ES-I3 (cell line): ENCODE results near the gene SHPK.
"Not testable (repeated sequence)": the region's sequence is repeated elsewhere in the genome, so short reads cannot be mapped to it uniquely, and the experiment has no call there.

ENCODE experiments used
- H3K36me3 ChIP-seq: 2 replicates; pipeline ENCODE4 v1.6.1; 2013; ENCODE audit warnings: mild to moderate bottlenecking, low read length, control low read depth, moderate library complexity; ENCODE audit not compliant: insufficient read depth
- H3K4me1 ChIP-seq: 2 replicates; pipeline ENCODE4 v1.6.1; 2013; ENCODE audit warnings: mild to moderate bottlenecking, control low read depth, low read length; ENCODE audit not compliant: insufficient read depth
- H3K9ac ChIP-seq: 2 replicates; pipeline ENCODE4 v1.6.1; 2013; ENCODE audit warnings: low read depth, mild to moderate bottlenecking, low read length, moderate library complexity
- H3K9me3 ChIP-seq: 2 replicates; pipeline ENCODE4 v1.6.1; 2013; ENCODE audit warnings: mild to moderate bottlenecking, low read length, moderate library complexity; ENCODE audit not compliant: control insufficient read depth, insufficient read depth

The SHPK gene

DNA sequence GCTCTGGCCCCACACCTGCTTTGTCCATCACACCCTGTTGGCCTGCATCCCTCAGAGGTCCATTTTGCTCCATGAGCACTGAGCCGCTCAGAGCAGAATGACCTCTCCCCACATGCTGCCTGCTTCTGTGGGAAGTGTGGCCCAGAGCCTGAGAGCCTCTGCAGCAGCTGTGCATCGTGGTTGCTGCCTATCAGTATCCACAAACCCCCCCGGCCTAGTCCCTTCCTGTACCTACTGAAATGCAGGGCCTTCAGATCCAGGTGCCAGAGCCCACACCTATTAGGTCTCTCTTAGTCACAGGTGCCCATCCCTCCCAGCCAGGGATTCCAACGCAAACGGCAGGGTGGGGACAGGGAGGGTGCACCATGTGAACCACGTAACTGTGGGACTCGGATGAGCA lies 61.8 kb downstream of the SHPK start:
- Histone ChIP-seq H3K36me3 (no peaks in the 10 kb centered on the region), H3K9ac (no peak overlapping the region), H3K4me1 (no peaks in the 10 kb centered on the region), H3K9me3 (no peaks in the 10 kb centered on the region)

DNA sequence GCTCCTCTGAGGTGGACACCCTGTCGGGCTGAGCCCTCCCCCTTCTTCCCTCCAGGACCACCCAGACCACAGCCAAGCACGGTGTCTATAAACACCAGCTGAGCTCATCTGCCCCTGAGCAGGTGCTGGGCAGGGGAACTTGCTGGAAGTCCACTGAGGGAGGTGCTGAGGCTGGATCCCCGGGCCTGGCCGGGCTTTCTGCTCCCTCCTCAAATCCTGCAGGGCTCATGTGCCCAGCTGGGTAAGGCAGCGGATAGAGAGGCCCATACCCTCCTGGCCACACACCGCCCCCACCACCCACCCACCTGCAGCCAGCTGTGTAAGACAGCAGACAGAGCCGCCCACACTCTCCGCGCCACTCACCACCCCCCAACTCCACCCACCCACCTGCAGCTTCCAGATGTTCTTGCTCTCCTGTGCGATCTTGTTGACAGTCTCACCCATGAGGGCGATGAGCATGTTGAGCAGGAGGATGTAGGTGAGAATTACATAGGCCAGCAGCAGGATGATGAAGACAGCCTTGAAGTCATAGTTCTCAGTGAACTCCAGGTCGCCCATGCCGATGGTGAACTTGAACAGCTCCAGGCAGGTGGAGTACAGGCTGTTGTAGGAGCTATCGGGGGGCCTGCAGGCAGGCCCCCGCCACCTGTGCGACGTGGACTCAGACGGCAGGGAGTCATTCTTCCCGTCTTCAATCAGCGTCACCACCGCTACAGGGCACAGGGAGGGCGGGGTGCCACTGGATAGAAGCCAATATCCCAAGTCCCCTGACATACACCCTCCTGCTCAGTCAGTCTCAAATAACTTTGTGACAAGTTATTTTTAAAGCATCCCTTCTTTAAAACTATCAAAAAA lies 62.6 kb downstream of the SHPK start:
- H3K36me3 ChIP-seq = no peaks in the 10 kb centered on the region
- H3K9ac ChIP-seq = no peak overlapping the region
- H3K9me3 ChIP-seq = no peaks in the 10 kb centered on the region
- no peaks in the 10 kb centered on the region for H3K4me1 ChIP-seq

DNA sequence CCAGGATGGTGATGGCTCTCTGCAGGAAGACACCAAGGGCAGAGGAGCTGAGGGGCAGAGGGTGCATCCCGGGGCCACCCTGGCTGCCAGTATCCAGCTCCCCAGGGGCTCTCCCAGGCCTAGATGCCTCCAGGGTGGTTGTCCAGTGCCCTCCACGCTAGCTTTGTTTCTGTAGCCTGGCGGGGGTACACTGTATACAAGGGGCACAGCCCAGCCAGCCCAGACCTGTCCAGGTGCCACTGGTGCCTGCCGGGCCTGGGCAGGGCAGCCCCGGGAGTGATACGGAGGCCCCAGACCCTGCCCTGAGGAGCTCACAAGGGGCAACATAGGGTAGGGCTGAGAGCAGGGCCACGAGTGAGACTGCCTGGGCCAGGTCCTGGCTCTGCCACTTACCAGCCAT lies 63.8 kb downstream of the SHPK start:
- H3K36me3 ChIP-seq = no peaks in the 10 kb centered on the region
- no peak overlapping the region for H3K9ac ChIP-seq
- no peaks in the 10 kb centered on the region for H3K4me1 ChIP-seq
- no peaks in the 10 kb centered on the region for H3K9me3 ChIP-seq

DNA sequence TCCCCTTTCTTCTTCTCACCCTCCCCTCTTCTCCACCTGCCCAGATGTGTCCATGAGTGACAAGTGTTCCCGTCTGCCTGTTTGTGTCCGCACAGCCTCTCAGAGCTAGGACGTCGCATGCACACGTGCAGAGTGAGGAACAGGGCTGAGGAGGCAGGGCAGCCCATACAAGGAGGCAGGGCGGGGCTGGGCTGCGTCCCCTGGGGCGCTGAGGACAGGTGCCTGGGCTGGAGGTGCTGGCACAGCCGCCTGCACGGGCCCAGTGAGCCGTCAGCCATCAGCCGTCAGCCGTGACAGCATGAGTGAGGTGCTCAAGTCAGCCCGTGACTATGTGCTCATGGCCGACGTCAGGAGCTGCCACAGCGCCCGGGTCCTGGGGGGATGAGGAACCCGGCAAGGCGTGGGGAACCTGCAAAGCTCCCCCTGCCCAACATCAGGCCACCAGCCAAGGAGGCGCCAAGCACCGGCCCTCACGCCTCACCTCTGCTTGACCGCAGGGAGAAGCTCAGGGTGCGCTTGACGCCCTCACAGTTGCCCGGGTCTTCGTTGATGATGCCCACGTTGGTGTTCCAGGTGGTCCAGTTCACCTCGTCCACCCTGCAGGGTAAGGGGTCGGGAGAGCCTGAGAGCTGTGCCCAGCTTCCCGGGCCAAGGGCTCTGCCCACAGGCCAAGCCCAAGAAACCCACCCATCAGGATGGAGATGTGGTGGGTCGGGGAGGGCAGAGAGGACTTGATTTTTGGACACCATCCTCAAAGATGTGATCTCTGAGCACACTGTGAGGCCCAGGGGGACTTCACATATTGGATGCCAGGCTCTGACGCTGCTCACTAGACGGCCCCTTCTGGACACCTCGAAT lies 64.8 kb downstream of the SHPK start:
- no peaks in the 10 kb centered on the region for H3K36me3 ChIP-seq
- H3K9ac ChIP-seq = no peak overlapping the region
- H3K4me1 ChIP-seq = no peaks in the 10 kb centered on the region
- no peaks in the 10 kb centered on the region for H3K9me3 ChIP-seq

DNA sequence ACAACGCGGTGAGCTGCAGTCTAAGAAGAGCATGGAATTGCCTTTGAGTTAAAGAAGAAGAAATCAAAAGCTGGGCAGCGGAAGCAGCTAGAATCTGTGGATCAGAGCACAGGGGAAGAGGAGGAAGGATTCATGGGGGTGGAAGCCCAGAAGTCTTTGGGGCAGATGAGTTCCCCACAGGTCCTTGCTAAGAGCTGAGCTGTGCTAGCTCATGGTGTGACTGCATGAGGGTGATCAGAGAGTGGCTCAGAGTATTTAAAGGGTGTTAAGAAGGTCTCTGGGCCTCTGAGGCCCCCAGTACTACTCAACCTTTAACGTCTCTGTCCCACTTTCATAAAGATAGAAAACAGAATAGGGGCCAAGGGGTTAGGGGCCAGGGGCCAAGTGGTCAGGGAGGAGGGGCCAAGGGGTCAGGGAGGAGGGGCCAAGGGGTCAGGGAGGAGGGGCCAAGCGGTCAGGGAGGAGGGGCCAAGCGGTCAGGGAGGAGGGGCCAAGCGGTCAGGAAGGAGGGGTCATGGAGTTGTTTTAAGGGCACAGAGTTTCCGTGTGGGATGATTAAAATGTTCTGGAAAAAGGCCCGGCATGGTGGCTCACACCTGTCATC lies 66.4 kb downstream of the SHPK start:
- no peaks in the 10 kb centered on the region for H3K4me1 ChIP-seq

DNA sequence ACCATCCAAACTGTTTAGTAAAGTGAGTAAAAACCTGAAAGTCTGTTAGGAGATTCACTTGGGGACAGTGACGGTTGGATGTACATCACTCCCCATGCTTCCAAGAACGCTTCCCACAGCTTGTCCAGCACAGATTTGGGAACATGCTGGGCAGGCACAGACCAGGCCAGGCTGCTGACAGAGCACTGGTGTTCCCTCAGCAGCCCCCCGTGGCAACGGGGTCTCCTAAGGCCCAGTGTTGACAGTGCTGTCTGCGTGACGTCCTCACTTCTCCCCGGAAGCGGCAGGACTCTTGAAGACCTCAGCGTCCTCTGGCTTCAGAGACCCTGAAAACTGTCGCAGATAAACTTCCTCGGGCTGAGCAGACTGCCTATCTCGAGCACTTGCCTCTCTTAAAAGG lies 69.5 kb downstream of the SHPK start:
- Histone ChIP-seq H3K9ac (no peak overlapping the region), H3K4me1 (no peaks in the 10 kb centered on the region; the same call in 1 of the 2 replicates), H3K36me3 (no peaks in the 10 kb centered on the region), H3K9me3 (peaks cover 4% of the 10 kb centered on the region; the same call in 1 of the 2 replicates)

More for the DNA sequence above, 66.4 kb downstream of the SHPK start:
- peaks cover 4% of the 10 kb centered on the region; the same call in 1 of the 2 replicates for H3K9me3 ChIP-seq
- H3K9ac ChIP-seq = no peak overlapping the region
- no peaks in the 10 kb centered on the region for H3K36me3 ChIP-seq

DNA sequence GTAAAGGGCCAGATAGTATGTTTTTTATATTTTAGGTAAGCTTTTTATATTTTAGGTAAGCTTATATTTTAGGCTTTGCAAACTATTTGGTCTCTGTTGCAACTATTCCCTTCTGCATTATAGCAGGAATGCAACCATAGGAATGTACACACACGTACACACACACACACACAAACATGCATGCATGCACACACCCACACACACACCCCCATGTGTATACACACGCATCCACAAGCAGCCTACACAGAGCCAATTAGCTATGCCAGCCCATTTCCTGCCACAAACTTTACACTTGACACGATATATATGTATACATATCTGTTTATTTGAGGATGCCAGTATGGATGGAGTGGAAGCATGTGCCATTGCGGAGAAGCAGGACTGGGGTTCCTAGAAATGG lies 70.9 kb downstream of the SHPK start:
- Histone ChIP-seq H3K36me3 (no peaks in the 10 kb centered on the region), H3K9me3 (peaks cover 4% of the 10 kb centered on the region; the same call in 1 of the 2 replicates), H3K9ac (no peak overlapping the region), H3K4me1 (no peaks in the 10 kb centered on the region; the same call in 1 of the 2 replicates)

DNA sequence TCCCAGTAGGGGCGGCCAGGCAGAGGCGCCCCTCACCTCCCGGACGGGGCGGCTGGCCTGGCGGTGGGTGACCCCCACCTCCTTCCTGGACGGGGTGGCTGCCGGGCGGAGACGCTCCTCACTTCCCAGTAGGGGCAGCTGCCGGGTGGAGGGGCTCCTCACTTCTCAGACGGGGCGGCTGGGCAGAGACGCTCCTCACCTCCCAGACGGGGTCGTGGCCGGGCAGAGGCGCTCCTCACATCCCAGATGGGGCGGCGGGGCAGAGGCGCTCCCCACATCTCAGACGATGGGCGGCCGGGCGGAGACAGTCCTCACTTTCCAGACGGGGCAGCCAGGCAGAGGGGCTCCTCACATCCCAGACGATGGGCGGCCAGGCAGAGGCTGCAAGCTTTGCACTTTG lies 71.8 kb downstream of the SHPK start:
- not testable (repeated sequence) for H3K36me3 ChIP-seq, H3K9ac ChIP-seq, H3K9me3 ChIP-seq

DNA sequence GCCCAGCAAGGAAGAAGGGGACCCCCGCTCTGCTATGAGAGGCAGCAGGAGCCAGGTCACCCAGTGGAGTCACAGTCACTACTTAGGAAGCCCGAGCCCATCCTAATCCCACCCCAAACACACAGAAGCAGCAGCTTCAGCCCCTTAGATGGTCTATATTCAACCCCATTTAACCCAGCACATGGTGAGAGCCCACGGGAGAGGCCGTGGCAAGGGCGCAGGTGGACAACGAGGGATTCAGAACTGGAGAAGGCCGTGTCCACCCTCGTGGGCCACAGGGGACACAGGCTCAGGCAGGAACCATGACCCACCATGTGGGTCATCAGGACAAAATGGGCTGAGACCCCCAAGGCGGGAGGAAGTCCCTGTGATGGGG lies 76.8 kb downstream of the SHPK start:
- H3K4me1 ChIP-seq = no peaks in the 10 kb centered on the region; the same call in 1 of the 2 replicates
- H3K9ac ChIP-seq = no peak overlapping the region
- H3K36me3 ChIP-seq = no peaks in the 10 kb centered on the region
- H3K9me3 ChIP-seq = no peaks in the 10 kb centered on the region

More for the DNA sequence above, 71.8 kb downstream of the SHPK start:
- H3K4me1 ChIP-seq = not testable (repeated sequence)

DNA sequence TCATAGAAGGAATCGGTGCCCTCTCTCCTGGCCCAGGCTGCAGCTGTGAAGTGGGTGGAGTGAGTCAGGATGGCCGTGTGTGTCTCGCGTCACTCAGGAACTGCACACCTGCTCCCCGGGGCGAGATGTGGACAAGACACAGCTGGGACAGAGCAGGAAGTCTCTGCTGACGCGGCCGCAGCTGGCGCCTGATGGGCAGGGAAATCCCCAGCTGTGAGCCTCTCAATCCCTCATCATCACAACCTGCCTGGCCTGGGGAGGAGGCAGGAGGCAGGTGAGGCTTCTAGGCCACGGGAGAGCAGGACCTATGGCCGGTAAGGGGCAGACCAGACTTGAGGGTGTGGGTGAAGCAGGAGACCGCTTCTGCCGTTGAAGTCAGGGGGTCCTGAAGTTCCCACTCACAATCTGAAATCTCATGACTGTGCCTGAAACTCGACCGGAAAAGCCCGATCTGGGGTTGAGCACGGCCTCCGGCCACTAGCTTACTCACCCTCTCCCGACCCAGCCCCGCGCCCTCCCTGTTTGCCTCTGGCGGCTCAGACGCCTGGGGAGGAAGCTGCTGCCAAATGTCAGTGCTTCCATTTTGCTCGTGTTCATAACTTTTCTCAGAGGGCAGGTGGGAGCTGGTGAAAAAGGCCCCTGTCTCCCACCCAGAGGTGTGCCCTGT lies 77.3 kb downstream of the SHPK start:
- Histone ChIP-seq H3K36me3 (no peaks in the 10 kb centered on the region), H3K9ac (no peak overlapping the region), H3K9me3 (no peaks in the 10 kb centered on the region), H3K4me1 (no peaks in the 10 kb centered on the region; the same call in 1 of the 2 replicates)
